Keratinocyte (primary cell): ENCODE results near the gene IL4R.

Experiments
- CTCF ChIP-seq, 3 experiments: IDR thresholded peaks in 1 of 3; conservative IDR thresholded peaks in 1 of 3; optimal IDR thresholded peaks in 1 of 3; 2 replicates in 2 of 3; 3 replicates in 1 of 3; pipeline versions ENCODE3 to v1.5.1; 2011; ENCODE audit warnings: low read length in 3 of 3, mild to moderate bottlenecking in 3 of 3, moderate library complexity in 2 of 3, control low read depth in 1 of 3, inconsistent platforms in 1 of 3; ENCODE audit not compliant: insufficient read depth in 2 of 3; ENCODE audit errors: extremely low read depth in 1 of 3
- EZH2 ChIP-seq: IDR thresholded peaks from one replicate; pipeline ENCODE4 v1.6.1; 2012; ENCODE audit warnings: inconsistent platforms, mild to moderate bottlenecking, low read length, moderate library complexity

- TF ChIP-seq CTCF (optimal IDR thresholded peaks at IDR 0.05 in 1 of 3, IDR thresholded peaks at IDR 0.05 in 1 of 3, conservative IDR thresholded peaks at IDR 0.05 in 1 of 3; ENCODE audit: extremely low read depth in 1 of 3, insufficient read depth in 2 of 3, low read length in 3 of 3) = no peak
- no peak for TF ChIP-seq EZH2
Measured at GRCh38 chr16:27402964-27403600, 89.3 kb downstream of the IL4R start.
